Neutrophil (primary cell): Measurements from ENCODE around the gene OSBP2.

Experiments
- H3K27ac ChIP-seq: fragments of 200-600 bp; sonication (generic); 2 replicates; pipeline ENCODE4 v1.5.1; 2016; ENCODE audit warnings: mild to moderate bottlenecking, moderate library complexity
- H3K27me3 ChIP-seq: fragments of 200-600 bp; sonication (generic); 2 replicates; pipeline ENCODE4 v1.6.0; 2016; ENCODE audit warnings: mild to moderate bottlenecking
- H3K36me3 ChIP-seq: fragments of 200-600 bp; sonication (generic); 2 replicates; pipeline ENCODE4 v1.5.1; 2017
- H3K4me1 ChIP-seq, 2 experiments: fragments of 200-600 bp in 1 of 2; sonication (generic) in 1 of 2; 1 replicate in 1 of 2; 2 replicates in 1 of 2; pipeline versions ENCODE4 v1.5.1 to v1.6.1; 2013 to 2016; ENCODE audit warnings: low read depth in 1 of 2, low read length in 1 of 2, mild to moderate bottlenecking in 1 of 2, moderate library complexity in 1 of 2; ENCODE audit not compliant: control insufficient read depth in 1 of 2, insufficient read depth in 1 of 2
- H3K4me3 ChIP-seq, 2 experiments: fragments of 200-600 bp in 1 of 2; sonication (generic) in 1 of 2; 1 replicate in 1 of 2; 2 replicates in 1 of 2; pipeline ENCODE4 v1.5.1; 2013 to 2016; ENCODE audit warnings: low read depth in 1 of 2, low read length in 1 of 2, mild to moderate bottlenecking in 1 of 2, moderate library complexity in 1 of 2
- H3K9me3 ChIP-seq: fragments of 200-600 bp; sonication (generic); 2 replicates; pipeline ENCODE4 v1.5.1; 2016
- CTCF ChIP-seq: fragments of 200-600 bp; sonication (generic); IDR thresholded peaks from 2 replicates; pipeline ENCODE4 v1.5.1; 2016; ENCODE audit warnings: antibody characterized with exemption

OSBP2 gene

GRCh38 chr22:30742291-30743256 is 47.9 kb downstream of the OSBP2 start:
- Histone ChIP-seq H3K4me3 (no peak overlapping the region), H3K27ac (no peak overlapping the region), H3K4me1 (no peaks in the 10 kb centered on the region), H3K9me3 (no peaks in the 10 kb centered on the region), H3K36me3 (no peaks in the 10 kb centered on the region), H3K27me3 (peaks cover 21% of the 10 kb centered on the region)
- TF ChIP-seq CTCF, result no peak

GRCh38 chr22:30743257-30744020 is 48.8 kb downstream of the OSBP2 start:
- Histone ChIP-seq H3K4me3 (no peak overlapping the region), H3K27ac (no peak overlapping the region), H3K4me1 (no peaks in the 10 kb centered on the region), H3K9me3 (no peaks in the 10 kb centered on the region), H3K36me3 (no peaks in the 10 kb centered on the region), H3K27me3 (peaks cover 21% of the 10 kb centered on the region)
- TF ChIP-seq CTCF, result no peak

GRCh38 chr22:30744224-30744623 is 49.5 kb downstream of the OSBP2 start:
- no peaks in the 10 kb centered on the region for H3K9me3 ChIP-seq
- no peak overlapping the region for H3K27ac ChIP-seq
- peaks cover 21% of the 10 kb centered on the region for H3K27me3 ChIP-seq
- no peak overlapping the region for H3K4me3 ChIP-seq
- TF ChIP-seq CTCF, result no peak
- H3K36me3 ChIP-seq, result no peaks in the 10 kb centered on the region
- no peaks in the 10 kb centered on the region for H3K4me1 ChIP-seq

GRCh38 chr22:30747493-30747892 is 52.8 kb downstream of the OSBP2 start:
- H3K4me1 ChIP-seq, result no peaks in the 10 kb centered on the region
- H3K9me3 ChIP-seq, result no peaks in the 10 kb centered on the region
- no peak for TF ChIP-seq CTCF
- H3K27me3 ChIP-seq, result peaks cover 18% of the 10 kb centered on the region
- no peaks in the 10 kb centered on the region for H3K36me3 ChIP-seq
- H3K27ac ChIP-seq, result no peak overlapping the region
- no peak overlapping the region for H3K4me3 ChIP-seq

- no peak overlapping the region for H3K4me3 ChIP-seq
- peaks cover under 1% of the 10 kb centered on the region for H3K27me3 ChIP-seq
- no peaks in the 10 kb centered on the region for H3K36me3 ChIP-seq
- no peaks in the 10 kb centered on the region for H3K9me3 ChIP-seq
- no peak for TF ChIP-seq CTCF
- H3K4me1 ChIP-seq, result no peaks in the 10 kb centered on the region
- no peak overlapping the region for H3K27ac ChIP-seq
Observed at GRCh38 chr22:30749272-30749671, 54.6 kb downstream of the OSBP2 start.
